Hepatocyte (in vitro differentiated cells): ENCODE measurements around the gene POLG. TPM values are rescaled to one million over a fixed set of nuclear protein-coding genes. Genes with fewer than 3 reads are reported as not detected.

Experiments used
- DNase-seq: peaks from one replicate; pipeline ENCODE4 v3.0.0-alpha.2; 2016; ENCODE audit warnings: low spot score
- H2AFZ ChIP-seq: fragments of 200-600 bp; sonication (generic); 2 replicates; pipeline ENCODE4 v1.6.0; 2016; ENCODE audit warnings: antibody characterized with exemption, mild to moderate bottlenecking
- H3K27ac ChIP-seq: fragments of 200-600 bp; sonication (generic); 2 replicates; pipeline ENCODE4 v1.5.1; 2016; ENCODE audit warnings: mild to moderate bottlenecking
- H3K27me3 ChIP-seq: fragments of 200-600 bp; sonication (generic); 2 replicates; pipeline ENCODE4 v1.6.1; 2016
- H3K36me3 ChIP-seq: fragments of 200-600 bp; sonication (generic); replicated peaks from 2 replicates; pipeline ENCODE4 v1.5.1; 2016; ENCODE audit warnings: low read depth; ENCODE audit not compliant: insufficient read depth
- H3K4me1 ChIP-seq: fragments of 200-600 bp; sonication (generic); 2 replicates; pipeline ENCODE4 v1.5.1; 2016; ENCODE audit warnings: mild to moderate bottlenecking, moderate library complexity; ENCODE audit not compliant: insufficient read depth
- H3K4me2 ChIP-seq: fragments of 200-600 bp; sonication (generic); 2 replicates; pipeline ENCODE4 v1.6.0; 2016
- H3K4me3 ChIP-seq: fragments of 200-600 bp; sonication (generic); 2 replicates; pipeline ENCODE4 v1.5.1; 2016; ENCODE audit warnings: mild to moderate bottlenecking
- H3K79me2 ChIP-seq: fragments of 200-600 bp; sonication (generic); 2 replicates; pipeline ENCODE4 v1.6.0; 2017; ENCODE audit warnings: mild to moderate bottlenecking
- H3K9me2 ChIP-seq: fragments of 200-600 bp; sonication (generic); replicated peaks from 2 replicates; pipeline ENCODE4 v1.6.0; 2017; ENCODE audit warnings: mild to moderate bottlenecking; ENCODE audit not compliant: insufficient read depth
- H3K9me3 ChIP-seq: fragments of 200-600 bp; sonication (generic); 2 replicates; pipeline ENCODE4 v1.5.1; 2016; ENCODE audit warnings: low read depth, mild to moderate bottlenecking
- H4K20me1 ChIP-seq: fragments of 200-600 bp; sonication (generic); 2 replicates; pipeline ENCODE4 v1.6.0; 2016; ENCODE audit warnings: mild to moderate bottlenecking; ENCODE audit not compliant: insufficient read depth, poor library complexity, severe bottlenecking
- EZH2 ChIP-seq: fragments of 200-600 bp; sonication (generic); IDR thresholded peaks from 2 replicates; pipeline ENCODE4 v1.6.1; 2016; ENCODE audit warnings: antibody characterized with exemption, mild to moderate bottlenecking, borderline replicate concordance
- EZH2phosphoT487 ChIP-seq: fragments of 200-600 bp; sonication (generic); IDR thresholded peaks from one replicate; pipeline ENCODE4 v1.6.1; 2018; ENCODE audit warnings: antibody characterized with exemption, mild to moderate bottlenecking, low read depth, moderate library complexity; ENCODE audit not compliant: unreplicated experiment, severe bottlenecking
- WGBS: methylation state at CpG from one replicate; pipeline ENCODE4 v1.1.6; 2016; ENCODE audit warnings: low lambda C conversion rate; ENCODE audit errors: missing lambda C conversion rate; 5-methylcytosine and 5-hydroxymethylcytosine counted together
- polyA plus RNA-seq: library from polyadenylated mRNA; unstranded; fragments of >200 nt; fragmentation: Nextera tagmentation; extraction: Ambion mirVana; gene quantifications from 2 replicates; pipeline ENCODE4 v1.2.1, GENCODE V29; 2016
- total RNA-seq: library from RNA; depleted of rRNA; stranded (reverse); fragments of >200 nt; gene quantifications from 2 replicates; pipeline ENCODE4 v1.2.3, GENCODE V29; 2014
- TF ChIP-seq, protein P1 (sequence below): fragments of 200-600 bp; sonication (generic); IDR thresholded peaks from 2 replicates; pipeline ENCODE4 v1.5.1; 2016; ENCODE audit warnings: antibody characterized with exemption, mild to moderate bottlenecking; ENCODE audit not compliant: poor library complexity

Gene POLG
- total and polyA plus RNA-seq, 2 experiments from 2014 or later, result 34.0 to 54.0 TPM

DNA sequence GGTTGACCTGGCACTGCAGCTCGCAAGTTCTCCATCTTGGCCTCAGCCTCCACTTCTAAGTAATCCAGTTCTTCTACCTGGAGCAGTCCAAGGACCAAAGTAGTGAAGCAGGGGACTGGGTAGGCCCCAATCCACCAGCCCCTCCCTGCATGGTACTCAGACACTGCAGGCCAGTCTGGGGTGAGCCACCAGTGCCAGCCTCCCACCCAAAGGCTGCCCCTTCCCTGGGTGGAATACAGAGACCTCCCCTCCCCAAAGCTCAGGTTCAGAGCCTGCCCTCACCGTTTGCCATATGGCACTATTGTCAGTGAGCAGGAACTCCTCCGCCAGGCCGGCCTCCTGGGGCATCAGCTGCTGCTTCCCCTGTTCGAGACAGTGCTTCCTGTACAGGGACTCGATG lies 10.8 kb downstream of the POLG start:
- Histone ChIP-seq H2AFZ (no peak overlapping the region), H3K36me3 (no peaks in the 10 kb centered on the region), H3K9me3 (no peaks in the 10 kb centered on the region), H3K4me2 (no peak overlapping the region), H4K20me1 (peaks cover 2% of the 10 kb centered on the region), H3K4me3 (no peak overlapping the region), H3K27ac (no peak overlapping the region), H3K4me1 (no peaks in the 10 kb centered on the region), H3K9me2 (no peaks in the 10 kb centered on the region), H3K79me2 (no peaks in the 10 kb centered on the region), H3K27me3 (no peaks in the 10 kb centered on the region)
- 96% methylated on average over 6 of the region's 6 CpGs for WGBS
- DNase-seq, result no peak
- TF ChIP-seq, protein P1, sequence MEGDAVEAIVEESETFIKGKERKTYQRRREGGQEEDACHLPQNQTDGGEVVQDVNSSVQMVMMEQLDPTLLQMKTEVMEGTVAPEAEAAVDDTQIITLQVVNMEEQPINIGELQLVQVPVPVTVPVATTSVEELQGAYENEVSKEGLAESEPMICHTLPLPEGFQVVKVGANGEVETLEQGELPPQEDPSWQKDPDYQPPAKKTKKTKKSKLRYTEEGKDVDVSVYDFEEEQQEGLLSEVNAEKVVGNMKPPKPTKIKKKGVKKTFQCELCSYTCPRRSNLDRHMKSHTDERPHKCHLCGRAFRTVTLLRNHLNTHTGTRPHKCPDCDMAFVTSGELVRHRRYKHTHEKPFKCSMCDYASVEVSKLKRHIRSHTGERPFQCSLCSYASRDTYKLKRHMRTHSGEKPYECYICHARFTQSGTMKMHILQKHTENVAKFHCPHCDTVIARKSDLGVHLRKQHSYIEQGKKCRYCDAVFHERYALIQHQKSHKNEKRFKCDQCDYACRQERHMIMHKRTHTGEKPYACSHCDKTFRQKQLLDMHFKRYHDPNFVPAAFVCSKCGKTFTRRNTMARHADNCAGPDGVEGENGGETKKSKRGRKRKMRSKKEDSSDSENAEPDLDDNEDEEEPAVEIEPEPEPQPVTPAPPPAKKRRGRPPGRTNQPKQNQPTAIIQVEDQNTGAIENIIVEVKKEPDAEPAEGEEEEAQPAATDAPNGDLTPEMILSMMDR, result no peak
- TF ChIP-seq EZH2 (no peak), EZH2phosphoT487 (no peak)

DNA sequence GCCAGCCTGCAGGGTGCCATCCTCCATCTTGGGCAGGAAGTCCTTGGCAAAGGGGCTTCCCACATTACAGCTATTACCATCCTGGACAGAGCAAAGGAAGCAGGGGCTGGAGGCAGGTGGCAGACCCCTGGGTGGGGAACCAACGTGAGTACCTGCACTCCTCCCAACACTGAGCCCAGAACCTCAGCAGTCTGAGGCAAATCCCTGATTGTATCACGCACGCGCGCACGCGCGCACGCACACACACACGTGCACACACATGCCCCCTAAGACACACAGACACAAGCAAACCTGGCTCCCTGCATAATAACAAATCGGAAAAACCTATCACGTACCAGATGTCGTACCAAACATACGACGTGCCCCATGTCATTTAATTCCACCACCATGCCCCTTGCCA lies 11.8 kb downstream of the POLG start:
- H3K27ac ChIP-seq, result no peak overlapping the region
- H3K4me2 ChIP-seq, result no peak overlapping the region
- H3K4me3 ChIP-seq, result no peak overlapping the region
- H4K20me1 ChIP-seq, result peaks cover 2% of the 10 kb centered on the region
- no peaks in the 10 kb centered on the region for H3K9me2 ChIP-seq
- no peaks in the 10 kb centered on the region for H3K4me1 ChIP-seq
- H2AFZ ChIP-seq, result no peak overlapping the region
- H3K36me3 ChIP-seq, result no peaks in the 10 kb centered on the region
- WGBS, result 98% methylated on average over 15 of the region's 15 CpGs
- TF ChIP-seq EZH2 (no peak), EZH2phosphoT487 (no peak)
- TF ChIP-seq, protein P1, result no peak
- no peaks in the 10 kb centered on the region for H3K79me2 ChIP-seq
- no peak for DNase-seq
- H3K9me3 ChIP-seq, result no peaks in the 10 kb centered on the region
- no peaks in the 10 kb centered on the region for H3K27me3 ChIP-seq

DNA sequence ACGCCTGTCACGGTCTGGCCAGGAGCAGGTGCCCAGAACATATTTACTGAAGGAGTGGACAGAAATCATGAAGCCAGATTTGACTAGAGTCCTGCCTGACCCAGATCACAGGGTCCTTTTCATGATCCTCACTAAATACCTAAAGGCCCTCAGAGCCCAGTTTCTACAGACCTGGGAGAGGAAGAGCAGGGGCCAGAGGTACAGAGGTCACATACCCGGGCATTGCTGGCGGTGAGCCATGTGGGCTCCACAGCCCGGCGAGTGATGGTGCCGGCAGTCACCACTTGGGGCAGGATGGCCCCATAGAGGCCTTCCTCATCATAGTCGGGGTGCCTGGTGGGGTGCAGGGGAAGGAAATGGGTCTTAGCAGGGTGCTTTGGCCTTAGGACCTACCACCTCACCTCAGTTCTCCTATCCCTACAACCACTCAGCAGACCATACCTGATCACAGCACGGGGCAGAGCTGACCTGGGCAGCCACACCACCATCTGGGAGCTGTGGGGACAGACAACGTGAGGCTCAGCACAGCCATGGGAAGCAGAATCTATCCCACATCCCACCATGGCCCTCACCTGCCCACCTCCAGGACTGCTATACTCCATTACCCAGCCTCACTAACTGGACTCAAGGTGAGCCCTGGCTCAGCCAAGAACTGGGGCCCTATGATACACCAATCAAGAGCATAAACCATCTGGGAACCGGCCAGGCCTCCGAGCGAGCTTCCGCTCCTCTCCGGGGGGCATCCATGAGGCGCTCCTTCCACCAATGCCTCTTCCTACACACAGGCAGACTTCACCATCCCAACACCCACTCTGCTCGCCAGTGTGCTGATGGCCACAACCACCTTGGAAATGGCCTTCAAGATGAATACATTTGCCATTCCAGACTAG lies 12.9 kb downstream of the POLG start:
- WGBS, result 88% methylated on average over 17 of the region's 17 CpGs
- TF ChIP-seq, protein P1, result no peak
- TF ChIP-seq EZH2phosphoT487, result no peak
- TF ChIP-seq EZH2, result no peak
- no peak overlapping the region for H2AFZ ChIP-seq

More for the DNA sequence above, 12.9 kb downstream of the POLG start:
- Histone ChIP-seq H3K79me2 (no peaks in the 10 kb centered on the region), H3K9me3 (no peaks in the 10 kb centered on the region), H3K36me3 (no peaks in the 10 kb centered on the region), H3K4me2 (no peak overlapping the region), H3K4me1 (no peaks in the 10 kb centered on the region), H3K27me3 (no peaks in the 10 kb centered on the region), H3K27ac (no peak overlapping the region), H3K4me3 (no peak overlapping the region), H4K20me1 (peaks cover 2% of the 10 kb centered on the region), H3K9me2 (no peaks in the 10 kb centered on the region)
- no peak for DNase-seq
